ENCODE measurements around the gene DNAH3. TPM values are rescaled to one million over a fixed set of nuclear protein-coding genes. Genes with fewer than 3 reads are reported as not detected.
"Not testable (repeated sequence)": the region's sequence is repeated elsewhere in the genome, so short reads cannot be mapped to it uniquely, and the experiment has no call there.

Gene DNAH3
- total RNA-seq, 1 experiment from 2014 or later, result 0.70 TPM

DNA sequence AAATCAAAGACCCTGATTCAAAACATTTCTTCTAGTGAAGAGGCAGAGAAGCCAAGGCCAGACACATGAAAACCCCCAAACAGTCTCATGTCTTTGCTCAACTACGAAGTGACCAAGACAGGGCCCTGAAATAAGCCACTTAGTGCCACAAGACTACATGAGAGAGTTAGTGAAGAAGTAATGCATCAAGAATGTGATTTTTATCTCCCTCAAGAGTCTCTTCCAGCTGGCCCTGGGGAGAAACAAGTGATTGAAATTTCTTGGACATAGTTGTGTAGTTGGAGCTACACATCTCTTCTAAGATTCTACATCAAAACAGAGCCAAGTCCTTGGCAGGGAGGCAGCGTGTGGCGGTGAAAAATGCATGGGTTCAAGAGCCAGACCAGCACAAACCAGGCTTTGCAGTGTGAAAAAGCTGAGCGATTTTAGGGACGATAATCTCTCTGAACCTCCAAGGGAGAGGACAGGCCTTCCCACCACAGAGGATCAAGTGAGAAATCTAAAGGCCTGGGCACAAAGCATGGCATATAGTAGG lies 219.5 kb downstream of the DNAH3 start:
- no peaks in the 10 kb centered on the region for H3K4me1 ChIP-seq (replicated peaks; ENCODE audit: insufficient read depth)
- no peaks in the 10 kb centered on the region for H3K79me2 ChIP-seq (ENCODE audit: low read depth)
- H3K27ac ChIP-seq, result no peak overlapping the region
- H2AFZ ChIP-seq, result no peak overlapping the region
- no TSS peak for BruUV-seq (replicated peaks)
- DNase-seq, result no peak
- no peak overlapping the region for H3K4me2 ChIP-seq
- H4K20me1 ChIP-seq (ENCODE audit: insufficient read depth), result no peaks in the 10 kb centered on the region
- intact Hi-C loops (cut with micrococcal nuclease; ENCODE audit: unreplicated experiment), result no loop called here
- TF ChIP-seq EZH2 (IDR thresholded peaks at IDR 0.05; ENCODE audit: low read depth), result no peak
- TF ChIP-seq, protein P1, sequence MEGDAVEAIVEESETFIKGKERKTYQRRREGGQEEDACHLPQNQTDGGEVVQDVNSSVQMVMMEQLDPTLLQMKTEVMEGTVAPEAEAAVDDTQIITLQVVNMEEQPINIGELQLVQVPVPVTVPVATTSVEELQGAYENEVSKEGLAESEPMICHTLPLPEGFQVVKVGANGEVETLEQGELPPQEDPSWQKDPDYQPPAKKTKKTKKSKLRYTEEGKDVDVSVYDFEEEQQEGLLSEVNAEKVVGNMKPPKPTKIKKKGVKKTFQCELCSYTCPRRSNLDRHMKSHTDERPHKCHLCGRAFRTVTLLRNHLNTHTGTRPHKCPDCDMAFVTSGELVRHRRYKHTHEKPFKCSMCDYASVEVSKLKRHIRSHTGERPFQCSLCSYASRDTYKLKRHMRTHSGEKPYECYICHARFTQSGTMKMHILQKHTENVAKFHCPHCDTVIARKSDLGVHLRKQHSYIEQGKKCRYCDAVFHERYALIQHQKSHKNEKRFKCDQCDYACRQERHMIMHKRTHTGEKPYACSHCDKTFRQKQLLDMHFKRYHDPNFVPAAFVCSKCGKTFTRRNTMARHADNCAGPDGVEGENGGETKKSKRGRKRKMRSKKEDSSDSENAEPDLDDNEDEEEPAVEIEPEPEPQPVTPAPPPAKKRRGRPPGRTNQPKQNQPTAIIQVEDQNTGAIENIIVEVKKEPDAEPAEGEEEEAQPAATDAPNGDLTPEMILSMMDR (conservative IDR thresholded peaks at IDR 0.05), result no peak
- H3K36me3 ChIP-seq (ENCODE audit: low read depth), result no peaks in the 10 kb centered on the region
- CTCF ChIA-PET, result no interaction called here
- H3K4me3 ChIP-seq, result no peak overlapping the region
- H3K27me3 ChIP-seq (ENCODE audit: insufficient read depth, low read depth), result no peaks in the 10 kb centered on the region
- H3K9me2 ChIP-seq (ENCODE audit: insufficient read depth), result no peaks in the 10 kb centered on the region
- no peaks in the 10 kb centered on the region for H3F3A ChIP-seq (ENCODE audit: insufficient read depth, low read depth)
- no peaks in the 10 kb centered on the region for H3K9me3 ChIP-seq (ENCODE audit: insufficient read depth, low read depth)
- POLR2A ChIA-PET (ENCODE audit: unreplicated experiment), result no interaction called here

DNA sequence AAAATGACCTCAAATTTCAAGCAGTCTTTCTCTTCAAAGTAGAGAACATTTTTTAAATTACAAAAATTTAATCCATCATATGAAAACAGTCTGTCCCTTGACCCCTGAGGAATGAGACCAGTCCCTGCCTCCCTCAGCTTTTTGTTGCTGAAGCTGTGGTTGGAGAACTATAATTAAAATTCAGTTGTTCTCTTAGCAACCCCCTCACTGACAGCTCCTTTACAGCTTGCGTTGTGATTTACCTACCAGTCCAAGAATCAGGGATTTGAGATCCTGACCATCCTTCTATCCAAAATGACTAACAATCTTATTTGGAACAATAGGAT lies 220.3 kb downstream of the DNAH3 start:
- Histone ChIP-seq H3K4me3 (no peak overlapping the region), H3K27ac (no peak overlapping the region), H3K27me3 (ENCODE audit: insufficient read depth, low read depth) (no peaks in the 10 kb centered on the region), H3K79me2 (ENCODE audit: low read depth) (no peaks in the 10 kb centered on the region), H3K36me3 (ENCODE audit: low read depth) (no peaks in the 10 kb centered on the region), H3F3A (ENCODE audit: insufficient read depth, low read depth) (no peaks in the 10 kb centered on the region), H3K4me2 (no peak overlapping the region), H4K20me1 (ENCODE audit: insufficient read depth) (no peaks in the 10 kb centered on the region), H3K9me2 (ENCODE audit: insufficient read depth) (no peaks in the 10 kb centered on the region), H3K4me1 (replicated peaks; ENCODE audit: insufficient read depth) (no peaks in the 10 kb centered on the region), H3K9me3 (ENCODE audit: insufficient read depth, low read depth) (no peaks in the 10 kb centered on the region), H2AFZ (no peak overlapping the region)
- CTCF ChIA-PET, result no interaction called here
- DNase-seq, result no peak
- POLR2A ChIA-PET (ENCODE audit: unreplicated experiment), result interaction anchor here (0.7 kb wide), 1 partner anchor 70 kb away, joined by 3 read pairs; no protein-coding TSS in a partner anchor
- intact Hi-C loops (cut with micrococcal nuclease; ENCODE audit: unreplicated experiment), result no loop called here
- no peak for TF ChIP-seq EZH2 (IDR thresholded peaks at IDR 0.05; ENCODE audit: low read depth)
- TF ChIP-seq, protein P1 (conservative IDR thresholded peaks at IDR 0.05), result no peak
- BruUV-seq (replicated peaks), result no TSS peak

DNA sequence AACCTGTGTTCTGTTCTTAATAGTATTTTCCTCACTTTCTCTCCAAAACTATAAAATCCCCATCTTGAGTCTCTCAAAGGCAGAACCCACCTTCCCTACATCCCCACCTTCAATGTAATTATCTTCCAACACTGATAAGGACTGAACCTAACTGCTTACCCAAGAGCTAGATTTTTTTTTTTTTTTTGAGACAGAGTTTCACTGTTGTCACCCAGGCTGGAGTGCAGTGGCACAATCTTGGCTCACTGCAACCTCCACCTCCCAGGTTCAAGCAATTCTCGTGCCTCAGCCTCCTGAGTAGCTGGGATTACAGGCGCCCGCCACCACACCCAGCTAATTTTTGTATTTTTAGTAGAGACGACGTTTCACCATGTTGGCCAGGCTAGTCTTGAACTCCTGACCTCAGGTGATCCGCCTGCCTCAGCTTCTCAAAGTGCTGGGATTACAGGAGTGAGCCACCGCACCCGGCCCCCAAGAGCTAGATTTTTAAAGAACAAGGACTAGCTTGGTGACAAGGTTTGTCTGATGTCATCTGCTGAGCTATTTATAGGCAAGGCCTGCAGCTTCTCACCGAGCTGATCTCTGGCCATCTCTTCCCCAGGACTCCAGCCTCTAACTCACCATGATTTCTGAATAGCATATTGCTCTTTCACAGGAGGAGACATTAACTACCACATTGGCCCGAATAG lies 220.8 kb downstream of the DNAH3 start:
- POLR2A ChIA-PET (ENCODE audit: unreplicated experiment), result interaction anchor here (0.6 to 0.7 kb wide), 2 partner anchors 38 to 70 kb away, joined by 3 to 6 read pairs; no protein-coding TSS in a partner anchor
- H3K4me2 ChIP-seq; H3K27ac ChIP-seq; H3K4me3 ChIP-seq; H3K4me1 ChIP-seq (replicated peaks; ENCODE audit: insufficient read depth); BruUV-seq (replicated peaks); H3K9me2 ChIP-seq (ENCODE audit: insufficient read depth); H3K27me3 ChIP-seq (ENCODE audit: insufficient read depth, low read depth); H3F3A ChIP-seq (ENCODE audit: insufficient read depth, low read depth); DNase-seq; H3K36me3 ChIP-seq (ENCODE audit: low read depth); H3K9me3 ChIP-seq (ENCODE audit: insufficient read depth, low read depth); CTCF ChIA-PET; H4K20me1 ChIP-seq (ENCODE audit: insufficient read depth); intact Hi-C loops (cut with micrococcal nuclease; ENCODE audit: unreplicated experiment); H2AFZ ChIP-seq; H3K79me2 ChIP-seq (ENCODE audit: low read depth): not testable (repeated sequence)

Measured in PC-9 (cell line).